SKM-1 (cell line): ENCODE data around the gene INPP4B.

Experiments used
- DNase-seq: peaks from one replicate; lab custom pipeline; 2025; ENCODE audit not compliant: unreplicated experiment; lab: John Stamatoyannopoulos, UW

Gene INPP4B

GRCh38 chr4:142262956-142263355, 583.1 kb downstream of the INPP4B start:
- DNase-seq, result no peak

GRCh38 chr4:142248946-142249345, 597.2 kb downstream of the INPP4B start:
- DNase-seq, result no peak

GRCh38 chr4:142243255-142243654, 602.8 kb downstream of the INPP4B start:
- DNase-seq, result no peak

GRCh38 chr4:142242156-142242555, 603.9 kb downstream of the INPP4B start:
- no peak for DNase-seq

GRCh38 chr4:142238589-142238988, 607.5 kb downstream of the INPP4B start:
- DNase-seq, result no peak

GRCh38 chr4:142236268-142236667, 609.8 kb downstream of the INPP4B start:
- no peak for DNase-seq

- DNase-seq, result no peak
These were observed 614.3 kb downstream of the INPP4B start for GRCh38 chr4:142231787-142232186.

- DNase-seq, result no peak
These were observed 615.1 kb downstream of the INPP4B start for GRCh38 chr4:142230991-142231390.

GRCh38 chr4:142226014-142226413, 620.1 kb downstream of the INPP4B start:
- DNase-seq, result no peak

GRCh38 chr4:142222127-142222526, 624.0 kb downstream of the INPP4B start:
- DNase-seq, result no peak

GRCh38 chr4:142218726-142219125, 627.4 kb downstream of the INPP4B start:
- no peak for DNase-seq

- DNase-seq, result no peak
These were observed 634.7 kb downstream of the INPP4B start for GRCh38 chr4:142211444-142211843.

- no peak for DNase-seq
These were observed 642.6 kb downstream of the INPP4B start for GRCh38 chr4:142203505-142203904.

- DNase-seq, result no peak
These were observed 643.4 kb downstream of the INPP4B start for GRCh38 chr4:142202404-142203332.

- DNase-seq, result no peak
These were observed 645.1 kb downstream of the INPP4B start for GRCh38 chr4:142201041-142201440.

GRCh38 chr4:142194905-142195304, 651.2 kb downstream of the INPP4B start:
- DNase-seq, result no peak

GRCh38 chr4:142191901-142192300, 654.2 kb downstream of the INPP4B start:
- DNase-seq, result no peak

GRCh38 chr4:142181021-142181420, 665.1 kb downstream of the INPP4B start:
- no peak for DNase-seq

GRCh38 chr4:142169216-142169615, 676.9 kb downstream of the INPP4B start:
- no peak for DNase-seq

- DNase-seq, result no peak
These were observed 677.9 kb downstream of the INPP4B start for GRCh38 chr4:142168181-142168580.

GRCh38 chr4:142164767-142165500, 681.2 kb downstream of the INPP4B start:
- DNase-seq, result no peak

- DNase-seq, result no peak
These were observed 685.0 kb downstream of the INPP4B start for GRCh38 chr4:142161086-142161485.
